ENCODE results near the gene KIF25. TPM values are rescaled to one million over a fixed set of nuclear protein-coding genes. Genes with fewer than 3 reads are reported as not detected.

KIF25 gene
- total RNA-seq, 1 experiment from 2014 or later: not detected

DNA sequence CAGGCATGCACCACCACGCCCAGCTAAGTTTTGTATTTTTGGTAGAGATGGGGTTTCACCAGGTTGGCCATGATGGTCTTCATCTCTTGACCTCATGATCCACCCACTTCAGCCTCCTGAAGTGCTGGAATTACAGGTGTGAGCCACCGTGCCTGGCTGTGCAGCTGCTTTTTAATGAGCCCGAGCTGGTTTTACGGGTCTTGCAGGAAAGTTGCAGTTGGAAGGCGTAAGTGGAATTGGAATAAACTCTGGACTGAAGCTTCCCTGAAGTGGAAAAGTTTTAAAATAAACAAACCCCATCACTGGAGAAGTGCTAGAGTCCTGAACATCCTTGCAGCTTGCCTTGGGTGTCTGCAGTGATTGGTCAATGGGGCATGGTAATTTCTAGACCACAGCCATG lies 40.4 kb downstream of the KIF25 start:
- H3K4me1 ChIP-seq (replicated peaks; ENCODE audit: insufficient read depth): peaks cover 24% of the 10 kb centered on the region
- H3K9me3 ChIP-seq (ENCODE audit: insufficient read depth, low read depth): peaks cover 4% of the 10 kb centered on the region; the same call in 1 of the 2 replicates

GRCh38 chr6:168038576-168039140 lies 41.2 kb downstream of the KIF25 start:
- Histone ChIP-seq H3K27ac (no peak overlapping the region), H3K4me3 (no peak overlapping the region), H3K79me2 (ENCODE audit: low read depth) (no peaks in the 10 kb centered on the region), H3K36me3 (ENCODE audit: low read depth) (no peaks in the 10 kb centered on the region), H2AFZ (no peak overlapping the region), H3F3A (ENCODE audit: insufficient read depth, low read depth) (peaks cover 15% of the 10 kb centered on the region; the same call in 1 of the 2 replicates), H3K4me1 (replicated peaks; ENCODE audit: insufficient read depth) (peaks cover 24% of the 10 kb centered on the region), H3K4me2 (peak overlapping the region; percentile 36), H4K20me1 (ENCODE audit: insufficient read depth) (no peaks in the 10 kb centered on the region), H3K27me3 (ENCODE audit: insufficient read depth, low read depth) (peaks cover 47% of the 10 kb centered on the region), H3K9me3 (ENCODE audit: insufficient read depth, low read depth) (peaks cover 4% of the 10 kb centered on the region; the same call in 1 of the 2 replicates), H3K9me2 (ENCODE audit: insufficient read depth) (no peaks in the 10 kb centered on the region)
- BruUV-seq (replicated peaks): no TSS peak
- ChIA-PET POLR2A (ENCODE audit: unreplicated experiment) (no interaction called here), CTCF (no interaction called here)
- intact Hi-C loops (cut with micrococcal nuclease; ENCODE audit: unreplicated experiment): no loop called here
- TF ChIP-seq, protein P1, sequence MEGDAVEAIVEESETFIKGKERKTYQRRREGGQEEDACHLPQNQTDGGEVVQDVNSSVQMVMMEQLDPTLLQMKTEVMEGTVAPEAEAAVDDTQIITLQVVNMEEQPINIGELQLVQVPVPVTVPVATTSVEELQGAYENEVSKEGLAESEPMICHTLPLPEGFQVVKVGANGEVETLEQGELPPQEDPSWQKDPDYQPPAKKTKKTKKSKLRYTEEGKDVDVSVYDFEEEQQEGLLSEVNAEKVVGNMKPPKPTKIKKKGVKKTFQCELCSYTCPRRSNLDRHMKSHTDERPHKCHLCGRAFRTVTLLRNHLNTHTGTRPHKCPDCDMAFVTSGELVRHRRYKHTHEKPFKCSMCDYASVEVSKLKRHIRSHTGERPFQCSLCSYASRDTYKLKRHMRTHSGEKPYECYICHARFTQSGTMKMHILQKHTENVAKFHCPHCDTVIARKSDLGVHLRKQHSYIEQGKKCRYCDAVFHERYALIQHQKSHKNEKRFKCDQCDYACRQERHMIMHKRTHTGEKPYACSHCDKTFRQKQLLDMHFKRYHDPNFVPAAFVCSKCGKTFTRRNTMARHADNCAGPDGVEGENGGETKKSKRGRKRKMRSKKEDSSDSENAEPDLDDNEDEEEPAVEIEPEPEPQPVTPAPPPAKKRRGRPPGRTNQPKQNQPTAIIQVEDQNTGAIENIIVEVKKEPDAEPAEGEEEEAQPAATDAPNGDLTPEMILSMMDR (conservative IDR thresholded peaks at IDR 0.05): no peak
- TF ChIP-seq EZH2 (IDR thresholded peaks at IDR 0.05; ENCODE audit: low read depth): no peak
- no peak for DNase-seq

More for the DNA sequence above, 40.4 kb downstream of the KIF25 start:
- no TSS peak for BruUV-seq (replicated peaks)
- ChIA-PET POLR2A (ENCODE audit: unreplicated experiment) (no interaction called here), CTCF (no interaction called here)
- no peak overlapping the region for H3K27ac ChIP-seq
- peaks cover 15% of the 10 kb centered on the region; the same call in 1 of the 2 replicates for H3F3A ChIP-seq (ENCODE audit: insufficient read depth, low read depth)
- H3K4me2 ChIP-seq: peak overlapping the region; percentile 36
- H3K27me3 ChIP-seq (ENCODE audit: insufficient read depth, low read depth): peaks cover 44% of the 10 kb centered on the region; the same call in 1 of the 2 replicates
- no peaks in the 10 kb centered on the region for H3K79me2 ChIP-seq (ENCODE audit: low read depth)
- no peak overlapping the region for H2AFZ ChIP-seq
- intact Hi-C loops (cut with micrococcal nuclease; ENCODE audit: unreplicated experiment): no loop called here
- TF ChIP-seq, protein P1 (conservative IDR thresholded peaks at IDR 0.05): no peak
- no peak for TF ChIP-seq EZH2 (IDR thresholded peaks at IDR 0.05; ENCODE audit: low read depth)
- H4K20me1 ChIP-seq (ENCODE audit: insufficient read depth): no peaks in the 10 kb centered on the region
- no peaks in the 10 kb centered on the region for H3K9me2 ChIP-seq (ENCODE audit: insufficient read depth)
- H3K4me3 ChIP-seq: no peak overlapping the region
- DNase-seq: peak in 1 of 2 experiments; percentile 69
- no peaks in the 10 kb centered on the region for H3K36me3 ChIP-seq (ENCODE audit: low read depth)

GRCh38 chr6:168039301-168039700 lies 41.8 kb downstream of the KIF25 start:
- BruUV-seq (replicated peaks): no TSS peak
- intact Hi-C loops (cut with micrococcal nuclease; ENCODE audit: unreplicated experiment): no loop called here
- CTCF ChIA-PET: no interaction called here

More at GRCh38 chr6:168039301-168039700, 41.8 kb downstream of the KIF25 start:
- Histone ChIP-seq H3K79me2 (ENCODE audit: low read depth) (no peaks in the 10 kb centered on the region), H3K4me1 (replicated peaks; ENCODE audit: insufficient read depth) (peaks cover 24% of the 10 kb centered on the region), H3K9me3 (ENCODE audit: insufficient read depth, low read depth) (peaks cover 4% of the 10 kb centered on the region; the same call in 1 of the 2 replicates), H3K27me3 (ENCODE audit: insufficient read depth, low read depth) (peaks cover 50% of the 10 kb centered on the region), H3K9me2 (ENCODE audit: insufficient read depth) (no peaks in the 10 kb centered on the region), H3K4me2 (no peak overlapping the region), H3K4me3 (no peak overlapping the region), H3F3A (ENCODE audit: insufficient read depth, low read depth) (peaks cover 15% of the 10 kb centered on the region; the same call in 1 of the 2 replicates), H2AFZ (no peak overlapping the region), H3K36me3 (ENCODE audit: low read depth) (no peaks in the 10 kb centered on the region), H3K27ac (no peak overlapping the region), H4K20me1 (ENCODE audit: insufficient read depth) (no peaks in the 10 kb centered on the region)
- no peak for DNase-seq
- POLR2A ChIA-PET (ENCODE audit: unreplicated experiment): no interaction called here
- TF ChIP-seq, protein P1 (conservative IDR thresholded peaks at IDR 0.05): no peak
- TF ChIP-seq EZH2 (IDR thresholded peaks at IDR 0.05; ENCODE audit: low read depth): no peak
